ENCODE results near the gene RBM11.

Gene RBM11

DNA sequence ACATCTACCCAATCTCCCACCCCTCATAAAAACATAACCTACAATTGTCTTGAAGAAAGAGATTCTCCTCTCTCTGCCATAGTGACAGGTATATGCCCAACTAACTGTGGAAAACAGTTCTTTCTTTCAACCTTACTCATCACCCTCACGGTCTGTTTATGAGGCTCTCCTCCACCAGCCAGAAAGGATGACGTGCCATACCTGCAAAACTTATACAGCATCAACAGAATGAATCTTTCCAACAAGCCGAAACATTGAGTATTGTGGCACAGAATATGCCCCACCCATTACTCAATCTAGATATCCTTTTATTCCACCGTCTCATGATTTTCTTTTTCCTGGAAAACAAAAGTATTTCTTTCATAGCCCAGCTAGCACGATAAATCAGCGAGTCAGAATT, 55.7 kb downstream of the RBM11 start:
- DNase-seq = no peak

DNA sequence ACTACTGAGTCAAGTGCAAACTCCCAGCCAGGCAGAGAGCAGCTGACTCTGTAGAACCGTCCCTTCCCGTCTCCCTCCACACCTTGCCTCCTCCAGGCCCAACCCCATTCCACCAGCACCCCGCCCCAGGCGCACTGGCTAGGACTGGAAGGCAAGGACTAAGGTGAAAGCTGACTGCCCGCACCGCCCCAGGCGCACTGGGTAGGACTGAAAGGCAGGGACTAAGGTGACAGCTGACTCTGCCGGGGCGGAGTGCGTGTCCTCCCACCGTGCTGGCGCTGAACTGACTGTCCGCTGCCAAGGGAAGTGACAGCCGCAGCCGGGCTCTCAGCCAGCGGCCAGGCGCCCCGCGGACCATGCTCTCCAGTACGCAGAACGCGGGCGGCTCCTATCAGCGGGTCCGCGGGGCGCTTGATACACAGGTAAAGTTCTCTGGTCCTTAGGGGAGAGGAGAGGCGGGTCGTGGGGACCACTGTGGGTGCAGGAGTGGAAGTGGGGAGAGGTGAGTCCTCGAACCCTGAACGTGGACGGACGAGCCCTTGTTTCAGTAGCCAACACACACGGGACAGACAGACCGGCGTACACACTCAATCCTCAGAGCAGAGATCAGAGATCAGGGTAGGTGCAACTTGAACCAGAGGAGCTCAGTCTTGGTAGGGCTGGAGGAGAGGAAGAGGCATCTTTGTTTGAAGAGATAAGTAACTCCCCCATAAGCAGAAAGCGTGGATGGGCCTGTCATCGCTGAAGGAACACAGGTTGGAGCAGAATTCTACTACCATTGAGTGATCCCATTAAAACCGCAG, 58.0 kb downstream of the RBM11 start:
- DNase-seq = peak; percentile 2

DNA sequence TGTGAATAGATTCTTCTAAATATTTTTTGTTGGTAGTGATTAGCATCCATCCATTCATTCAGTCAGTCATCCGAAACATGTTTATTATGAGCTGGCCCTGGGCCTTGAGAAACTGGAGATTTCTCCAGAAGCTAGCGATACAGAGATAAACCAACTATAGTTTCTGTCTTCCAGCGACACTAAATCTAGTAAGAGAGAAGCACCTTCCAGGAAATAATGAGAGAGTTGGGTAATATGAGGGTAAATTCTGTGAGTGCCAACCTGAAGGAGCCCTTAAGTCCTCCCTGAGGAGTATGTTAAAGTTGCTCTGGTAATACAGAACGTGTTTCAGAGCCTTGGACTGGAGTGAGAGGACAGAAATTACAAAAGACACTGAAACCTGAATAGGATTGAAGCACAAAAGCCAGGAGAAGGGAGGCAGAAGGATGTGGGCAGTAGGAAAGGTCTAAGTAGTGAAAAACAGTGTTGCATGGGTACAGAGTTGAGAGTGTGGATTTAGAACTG, 59.8 kb downstream of the RBM11 start:
- no peak for DNase-seq

Data from stimulated activated CD4-positive, alpha-beta T cell treated with anti-CD3 and anti-CD28 coated beads, Interleukin-4, amount 100 ng/mL, for 1 hour (primary cell).